GM21381 (cell line): ENCODE measurements around the gene THAP4.
A peak's percentile ranks its signal among the peaks of the same experiment; 100 is the strongest.

Experiments used
- ATAC-seq: cut with Tn5 transposase; IDR thresholded peaks from one replicate; pipeline ENCODE4 v1.9.1; 2021; ENCODE audit warnings: mild to moderate bottlenecking, moderate library complexity; ENCODE audit not compliant: unreplicated experiment

Gene THAP4

DNA sequence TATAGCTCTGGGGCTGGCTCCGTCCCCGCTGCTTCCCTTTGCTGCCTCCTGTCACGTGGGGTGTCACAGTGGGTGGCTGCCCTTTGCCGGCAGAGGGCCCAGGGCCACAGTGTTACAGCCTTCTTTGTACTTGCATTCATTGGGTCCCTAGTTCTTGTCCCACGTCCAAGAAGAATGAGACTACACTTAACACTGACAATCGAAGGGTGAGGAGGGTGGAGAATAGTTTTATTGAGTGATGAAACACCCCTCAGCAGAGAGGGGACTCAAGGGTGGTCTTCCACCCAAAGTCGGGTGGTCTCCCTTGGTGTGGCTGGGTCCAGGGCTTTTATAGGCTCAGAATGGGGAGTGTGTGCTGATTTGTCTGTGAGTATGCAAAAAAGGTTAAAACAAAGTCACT, 2.4 kb upstream of the THAP4 start:
- ATAC-seq, result no peak

DNA sequence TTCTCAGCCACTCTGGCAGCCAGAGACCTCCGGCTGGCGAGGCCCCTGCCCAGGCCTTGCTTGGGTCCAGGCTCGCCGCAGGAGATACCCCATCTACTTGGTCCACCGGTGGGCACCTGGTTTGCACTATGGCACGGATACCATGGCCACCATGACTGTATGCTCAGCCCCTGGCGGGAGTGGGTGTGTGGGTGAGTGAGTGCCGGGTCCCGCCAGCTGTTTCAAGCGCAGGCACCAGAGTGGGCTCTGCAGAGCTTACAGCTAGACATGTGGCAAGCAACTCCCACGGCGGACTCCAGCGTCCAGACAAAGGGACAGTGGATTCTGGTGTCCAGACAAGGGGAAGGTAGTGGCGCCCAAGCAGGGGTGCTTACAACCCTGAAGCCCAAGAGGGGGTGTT, 2.0 kb upstream of the THAP4 start:
- no peak for ATAC-seq

DNA sequence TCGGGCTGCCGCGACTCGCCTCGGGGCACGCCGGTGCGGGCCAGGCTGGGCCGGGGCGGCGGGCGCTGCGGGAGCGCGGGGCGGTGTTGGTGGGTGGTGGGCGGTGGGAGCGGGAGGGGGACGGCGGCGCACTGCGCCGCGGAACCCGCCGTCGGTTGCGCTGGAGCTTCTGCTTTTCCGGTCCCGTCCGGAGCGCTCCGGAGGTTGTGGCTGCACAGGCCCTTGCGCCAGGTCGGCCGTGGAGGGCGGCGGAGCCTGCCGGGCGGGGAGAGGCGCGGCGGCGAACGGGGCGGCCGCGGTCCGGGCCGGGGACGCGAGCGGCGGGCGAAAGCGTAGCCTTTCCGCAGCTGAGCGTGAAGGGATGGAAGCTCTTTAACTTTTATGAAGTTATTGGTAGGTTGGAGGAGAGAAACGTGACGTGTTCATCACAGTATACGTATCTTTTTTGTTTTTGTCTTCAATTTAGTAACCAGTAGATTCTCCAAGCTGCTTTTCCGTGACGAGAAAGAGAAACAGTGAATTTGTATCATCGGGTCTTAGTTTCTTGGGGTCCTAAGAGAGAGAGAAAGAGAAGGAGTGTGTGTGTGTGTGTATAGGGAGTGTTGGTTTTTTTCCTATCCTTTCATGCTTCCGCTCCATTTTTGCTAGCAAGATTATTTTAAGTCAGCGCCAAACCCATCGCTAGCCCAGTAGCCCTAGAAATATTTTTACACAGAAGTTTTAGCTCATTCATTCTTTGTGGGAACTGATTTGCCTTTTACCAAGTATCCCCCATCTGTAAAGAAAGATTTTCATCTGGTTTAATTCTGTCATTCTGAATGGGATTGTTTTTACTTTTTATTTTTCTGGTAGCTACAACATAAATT, 1.1 kb upstream of the THAP4 start:
- peak; percentile 15 for ATAC-seq

DNA sequence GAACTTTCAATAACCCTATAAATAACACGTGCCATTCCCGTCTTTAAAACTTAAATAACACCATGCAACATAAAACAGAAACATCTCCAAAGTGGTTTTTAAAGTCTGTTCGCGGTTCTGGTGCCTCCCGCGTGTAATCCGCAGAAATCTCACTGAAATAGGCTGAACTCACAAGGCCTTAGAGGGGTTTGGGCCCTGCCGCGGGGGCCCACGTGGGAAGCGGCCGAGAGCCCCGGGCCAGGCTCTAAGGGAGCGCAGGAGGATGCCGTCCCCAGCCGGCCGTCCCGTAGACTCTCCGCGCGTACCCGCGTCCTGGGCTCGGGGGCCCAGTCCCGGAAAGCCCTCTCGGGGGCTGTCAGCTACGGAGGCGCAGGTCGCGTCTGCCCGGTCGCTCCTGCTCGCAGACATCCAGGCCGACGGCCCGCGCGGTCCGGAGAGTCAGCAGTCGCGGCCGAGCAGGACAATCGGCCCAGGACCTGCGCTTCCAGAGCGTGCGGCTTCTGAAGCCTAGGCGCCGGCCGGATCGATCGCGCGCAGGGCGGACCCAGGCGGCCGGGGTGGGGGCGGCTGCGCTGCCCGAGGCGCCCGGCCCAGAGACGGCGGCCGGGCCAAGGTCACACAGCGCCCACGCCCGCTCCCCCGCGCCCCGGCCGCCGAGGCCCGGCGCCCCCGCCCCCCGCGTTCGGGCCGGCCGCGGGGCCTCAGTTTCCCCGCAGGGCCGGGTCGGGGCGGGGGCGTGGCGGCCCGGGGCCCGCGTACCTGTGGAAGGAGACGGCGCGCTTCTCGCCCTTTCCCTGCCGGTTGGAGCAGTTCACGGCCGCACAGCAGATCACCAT, 558 bp downstream of the THAP4 start:
- ATAC-seq, result peak; percentile 29

DNA sequence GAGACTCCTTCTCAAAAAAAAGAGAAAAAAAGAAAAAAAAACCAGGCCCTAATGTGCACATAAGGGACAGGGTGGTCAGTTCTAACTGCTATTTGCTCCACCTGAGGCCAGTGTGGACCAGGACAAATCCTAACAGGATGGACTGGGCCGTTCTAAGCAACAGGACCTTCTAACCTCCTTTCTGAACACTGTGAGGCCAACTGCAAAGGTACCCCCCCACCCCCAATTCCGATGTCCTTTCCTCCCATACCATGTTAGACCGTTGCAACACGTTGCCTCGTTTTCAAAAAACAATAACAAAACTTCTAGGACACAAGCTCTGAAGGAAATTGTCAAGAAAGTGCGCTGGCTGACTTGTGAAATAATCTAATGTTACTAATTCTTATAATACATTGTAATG, 1.2 kb downstream of the THAP4 start:
- no peak for ATAC-seq

DNA sequence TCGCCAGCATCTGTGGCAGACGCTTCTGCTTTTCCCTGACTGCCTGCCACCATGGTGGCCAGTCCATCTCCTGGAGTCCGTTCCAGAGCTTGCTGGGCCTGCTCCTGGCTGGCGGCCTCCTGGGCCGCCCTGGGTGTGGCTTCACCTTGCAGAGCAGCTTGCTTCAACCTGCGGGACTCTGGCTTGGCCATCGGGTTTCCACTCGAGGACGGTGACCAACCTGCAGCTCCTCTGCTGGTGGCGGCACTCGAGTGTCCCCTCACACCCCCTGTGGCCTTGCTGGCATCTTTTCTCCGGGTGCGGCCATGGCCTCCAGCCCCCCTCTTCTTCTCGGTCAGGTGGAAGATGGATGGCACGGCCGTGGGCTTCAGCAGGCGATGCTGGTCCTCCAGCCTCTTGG, 3.4 kb downstream of the THAP4 start:
- no peak for ATAC-seq

DNA sequence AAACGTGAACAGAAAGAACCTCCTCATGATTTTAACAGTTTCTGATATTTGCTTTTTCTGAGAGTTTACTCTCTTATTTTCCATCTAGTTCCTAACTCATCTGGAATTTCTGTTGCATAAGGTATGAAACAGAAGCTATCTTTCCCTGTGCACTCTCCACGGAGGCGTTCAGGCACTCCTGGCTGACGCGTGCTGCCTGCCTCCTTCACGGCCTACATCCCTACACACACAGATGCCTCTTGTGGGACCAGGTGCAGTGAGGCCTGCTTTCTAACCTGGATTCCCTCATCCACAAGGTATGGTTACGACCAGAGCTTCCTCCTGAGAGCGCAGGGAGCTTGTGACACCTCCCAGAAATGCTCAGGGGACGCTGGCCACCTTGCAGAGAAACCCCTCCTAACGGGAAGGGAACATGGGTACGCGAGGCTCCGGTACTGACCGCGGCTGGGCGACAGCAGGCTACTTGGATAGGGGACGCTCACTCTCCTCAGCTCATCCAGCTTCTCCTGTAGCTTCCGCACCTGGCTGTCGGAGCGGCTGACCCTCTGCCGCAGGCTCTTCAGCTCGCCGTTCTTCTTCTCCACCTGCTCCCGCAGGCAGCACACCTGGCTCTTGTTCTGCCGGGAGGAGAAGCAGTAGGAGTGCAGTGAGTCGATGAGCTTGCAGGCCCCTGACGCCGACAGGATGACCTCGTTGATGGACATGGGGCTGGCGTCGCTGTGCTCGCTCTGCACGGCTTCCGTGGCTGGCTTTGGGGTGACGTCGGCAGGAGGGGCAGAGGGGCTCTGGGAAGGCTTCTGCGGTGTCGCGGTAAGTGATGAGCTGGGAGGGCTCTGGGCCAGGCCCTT, 4.3 kb downstream of the THAP4 start:
- ATAC-seq, result no peak

DNA sequence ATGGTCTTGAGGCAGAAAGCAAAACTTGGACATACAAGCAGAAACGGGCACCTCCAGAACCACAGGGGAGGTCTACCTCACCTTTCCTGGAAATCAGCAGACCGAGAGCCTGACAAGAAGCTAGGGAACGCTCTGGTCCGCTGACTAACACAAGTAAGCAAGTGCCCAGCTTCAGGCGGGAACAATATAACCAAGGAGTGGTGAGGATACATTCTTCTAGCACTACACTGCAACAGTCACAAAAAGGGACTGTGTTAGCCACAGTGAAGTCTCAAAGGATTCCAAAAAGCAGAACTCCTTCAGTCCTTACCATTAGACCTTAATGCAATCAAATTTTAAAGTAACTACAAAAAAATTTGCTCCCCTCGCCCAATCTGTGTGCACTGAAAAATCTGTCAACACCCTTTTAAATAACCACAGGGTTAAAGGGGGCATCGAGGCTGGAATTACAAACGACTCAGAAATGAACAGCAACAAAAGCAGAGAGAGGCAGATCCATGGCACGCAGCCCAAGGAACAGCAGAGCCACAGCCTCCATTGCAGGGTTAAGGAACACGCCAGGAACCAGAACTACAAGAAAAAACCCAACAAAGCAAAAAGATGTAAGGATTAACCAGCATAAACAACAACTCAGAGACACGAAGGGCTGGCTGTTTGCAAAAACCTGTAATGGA, 7.1 kb downstream of the THAP4 start:
- no peak for ATAC-seq

DNA sequence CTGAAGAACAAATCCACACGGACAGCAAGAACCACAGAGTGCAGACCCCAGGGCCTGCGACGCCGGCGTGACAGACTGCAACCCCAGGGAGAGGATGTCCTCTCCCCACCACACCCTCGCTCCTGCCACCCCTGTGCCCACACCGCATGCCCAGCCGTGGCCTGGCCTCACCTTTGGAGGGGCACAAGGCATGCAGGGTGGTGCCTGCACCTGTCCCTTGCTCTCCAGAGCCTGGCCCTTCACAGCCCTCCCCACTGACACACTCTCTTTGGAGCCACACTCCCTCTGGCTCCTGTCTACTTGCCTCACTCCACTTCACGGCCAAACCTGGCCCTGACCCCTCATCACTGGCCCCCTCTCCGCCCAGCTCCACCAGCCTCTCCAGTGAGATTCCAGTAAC, 9.3 kb downstream of the THAP4 start:
- no peak for ATAC-seq

DNA sequence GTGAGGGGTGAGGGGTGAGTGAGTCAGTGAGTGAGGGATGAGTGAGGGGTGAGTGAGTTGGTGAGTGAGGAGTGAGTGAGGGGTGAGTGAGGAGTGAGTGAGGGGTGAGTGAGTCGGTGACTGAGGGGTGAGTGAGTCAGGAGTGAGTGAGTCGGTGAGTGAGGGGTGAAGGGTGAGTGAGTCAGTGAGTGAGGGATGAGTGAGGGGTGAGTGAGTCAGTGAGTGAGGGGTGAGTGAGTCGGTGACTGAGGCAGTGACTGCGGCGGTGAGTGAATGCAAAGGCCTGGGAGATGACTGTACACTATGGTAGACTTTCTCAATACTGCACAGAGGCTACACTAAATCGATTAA, 16.6 kb downstream of the THAP4 start:
- no peak for ATAC-seq

DNA sequence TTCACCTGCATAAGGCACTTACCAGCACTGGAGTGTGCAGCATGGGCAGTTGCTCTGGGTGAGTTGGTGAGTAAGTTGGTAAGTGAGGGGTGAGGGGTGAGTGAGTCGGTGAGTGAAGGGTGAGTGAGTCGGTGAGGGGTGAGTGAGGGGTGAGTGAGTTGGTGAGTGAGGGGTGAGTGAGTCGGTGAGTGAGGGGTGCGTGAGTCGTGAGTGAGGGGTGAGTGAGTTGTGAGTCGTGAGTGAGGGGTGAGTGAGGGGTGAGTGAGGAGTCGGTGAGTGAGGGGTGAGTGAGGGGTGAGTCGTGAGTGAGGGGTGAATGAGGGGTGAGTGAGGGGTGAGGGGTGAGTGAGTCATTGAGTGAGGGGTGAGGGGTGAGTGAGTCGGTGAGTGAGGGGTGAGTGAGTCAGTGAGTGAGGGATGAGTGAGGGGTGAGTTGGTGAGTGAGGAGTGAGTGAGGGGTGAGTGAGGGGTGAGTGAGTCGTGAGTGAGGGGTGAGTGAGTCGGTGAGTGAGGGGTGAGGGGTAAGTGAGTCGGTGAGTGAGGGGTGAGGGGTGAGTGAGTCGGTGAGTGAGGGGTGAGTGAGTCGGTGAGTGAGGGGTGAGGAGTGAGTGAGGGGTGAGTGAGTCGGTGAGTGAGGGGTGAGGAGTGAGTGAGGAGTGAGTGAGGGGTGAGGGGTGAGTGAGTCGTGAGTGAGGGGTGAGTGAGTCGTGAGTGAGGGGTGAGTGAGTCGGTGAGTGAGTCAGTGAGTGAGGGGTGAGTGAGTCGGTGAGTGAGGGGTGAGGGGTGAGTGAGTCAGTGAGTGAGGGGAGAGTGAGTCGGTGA, 17.1 kb downstream of the THAP4 start:
- ATAC-seq, result no peak

DNA sequence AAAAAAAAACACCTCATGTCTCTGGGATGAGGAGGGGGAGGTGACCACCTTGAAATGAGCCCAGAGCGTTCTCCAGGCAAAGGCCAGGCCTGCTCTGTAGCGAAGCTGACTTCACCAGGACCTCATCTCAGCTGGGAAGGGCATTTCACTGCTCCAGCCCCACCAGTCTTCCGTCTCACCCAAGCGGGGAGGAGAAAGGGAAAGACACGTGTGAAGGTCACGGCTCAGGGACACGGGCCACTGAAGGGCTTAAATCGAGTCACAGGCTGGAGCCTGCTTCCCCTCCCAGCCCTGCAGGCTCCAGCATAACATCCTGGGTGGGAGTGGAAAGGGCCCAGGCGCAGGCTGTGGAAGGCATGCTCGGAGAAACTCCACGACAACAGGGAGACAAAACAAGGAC, 18.1 kb downstream of the THAP4 start:
- ATAC-seq, result no peak

DNA sequence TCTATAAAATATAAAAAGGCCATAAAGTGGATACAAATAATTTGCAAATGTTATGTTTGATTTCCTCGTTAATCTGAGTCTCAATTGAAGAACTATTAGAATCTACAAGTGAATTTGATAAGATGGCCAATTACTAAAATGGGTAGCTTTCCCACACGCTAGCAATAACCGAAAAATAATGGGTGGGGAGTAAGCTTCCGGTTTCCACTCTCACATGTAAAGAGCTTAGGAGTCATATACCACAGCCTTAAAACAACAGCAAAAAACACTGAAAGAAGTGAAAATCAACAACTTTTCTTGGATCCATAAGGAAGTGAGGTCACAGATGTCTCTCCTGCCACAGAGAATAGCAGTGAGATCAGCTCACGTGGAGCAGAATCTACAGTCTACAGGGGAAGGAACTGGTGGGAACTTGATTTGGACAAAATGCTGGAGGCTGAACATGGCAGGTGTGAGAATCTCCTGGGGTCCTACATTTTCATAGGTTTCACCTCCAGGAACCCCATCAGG, 18.6 kb downstream of the THAP4 start:
- no peak for ATAC-seq

DNA sequence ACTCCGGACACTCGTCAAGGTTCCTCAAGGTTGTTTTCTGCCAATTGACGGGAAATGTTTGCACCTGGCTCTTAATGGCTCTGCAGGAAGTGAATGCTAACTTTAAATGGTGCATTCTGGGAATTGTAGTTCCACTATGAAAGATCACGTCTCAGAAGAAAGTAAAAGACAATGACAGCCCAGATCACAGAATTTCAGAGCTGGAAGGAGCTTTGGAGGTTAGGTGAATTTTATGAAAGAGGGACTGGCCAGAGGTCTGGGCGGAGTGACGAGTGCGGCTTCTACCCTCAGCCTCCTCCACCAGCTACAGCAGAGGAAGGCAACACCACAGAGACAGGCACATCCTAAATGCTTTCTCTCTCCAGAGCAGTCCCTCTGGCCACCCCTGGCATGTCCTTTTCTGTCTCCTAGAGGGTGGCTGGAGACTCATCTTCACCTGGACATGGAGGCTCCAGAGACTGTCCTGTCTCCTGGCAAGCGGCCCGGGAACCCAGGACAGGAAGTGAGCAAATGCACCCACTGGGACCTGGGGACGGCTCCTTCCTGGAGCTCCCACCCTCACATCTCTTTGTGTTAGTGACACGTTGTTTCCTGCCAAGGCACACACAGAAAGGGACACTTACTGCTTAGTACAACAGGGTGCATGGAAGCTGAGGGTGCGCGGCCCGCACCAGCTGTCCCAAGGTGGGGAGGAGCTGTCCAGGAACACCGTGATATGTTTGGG, 19.4 kb downstream of the THAP4 start:
- no peak for ATAC-seq

DNA sequence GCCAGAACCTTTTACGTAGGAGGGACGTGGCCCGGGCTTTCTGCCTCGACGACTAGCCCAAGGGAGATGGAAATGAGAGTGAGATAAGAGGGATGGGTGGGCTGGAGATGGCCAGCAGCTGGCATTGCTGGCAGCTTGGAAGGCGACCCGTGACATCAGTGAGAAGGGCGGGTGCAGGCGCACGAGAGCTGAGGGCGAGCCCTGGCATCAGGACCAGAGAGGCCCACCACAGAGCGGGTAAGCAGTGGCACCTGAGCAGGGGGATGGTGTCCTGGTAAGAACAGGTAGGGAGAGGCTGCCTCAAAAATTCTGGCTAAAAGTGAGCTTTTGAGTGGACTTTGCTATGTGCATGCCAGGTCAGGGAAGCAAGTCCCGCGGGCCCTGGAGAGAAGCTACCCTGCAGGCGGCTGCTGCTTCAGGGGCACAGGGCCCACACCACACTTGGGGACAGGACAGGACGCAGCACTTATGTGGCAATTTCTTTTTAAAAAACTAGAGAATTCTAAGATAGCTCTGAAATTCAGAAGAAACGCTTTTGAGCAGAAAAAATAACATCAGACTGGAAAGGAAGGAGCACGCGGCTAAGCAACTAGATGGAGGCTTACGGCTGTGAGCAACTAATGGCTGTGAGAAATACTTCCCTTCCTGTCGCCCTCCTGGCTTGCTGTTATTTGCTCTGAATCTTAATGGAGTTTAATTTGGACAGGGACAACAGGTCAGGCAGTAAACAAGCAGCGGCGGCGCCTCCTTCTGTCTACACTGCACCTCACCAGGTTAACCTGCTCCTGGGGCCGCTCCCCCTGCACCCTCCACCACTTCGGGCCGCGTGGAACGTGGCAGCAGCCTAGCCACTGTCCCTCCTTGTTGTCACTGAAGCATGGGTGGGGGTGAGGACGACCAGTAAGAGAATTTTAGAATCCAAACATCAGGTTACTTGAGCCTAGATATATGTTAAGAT, 20.5 kb downstream of the THAP4 start:
- no peak for ATAC-seq

DNA sequence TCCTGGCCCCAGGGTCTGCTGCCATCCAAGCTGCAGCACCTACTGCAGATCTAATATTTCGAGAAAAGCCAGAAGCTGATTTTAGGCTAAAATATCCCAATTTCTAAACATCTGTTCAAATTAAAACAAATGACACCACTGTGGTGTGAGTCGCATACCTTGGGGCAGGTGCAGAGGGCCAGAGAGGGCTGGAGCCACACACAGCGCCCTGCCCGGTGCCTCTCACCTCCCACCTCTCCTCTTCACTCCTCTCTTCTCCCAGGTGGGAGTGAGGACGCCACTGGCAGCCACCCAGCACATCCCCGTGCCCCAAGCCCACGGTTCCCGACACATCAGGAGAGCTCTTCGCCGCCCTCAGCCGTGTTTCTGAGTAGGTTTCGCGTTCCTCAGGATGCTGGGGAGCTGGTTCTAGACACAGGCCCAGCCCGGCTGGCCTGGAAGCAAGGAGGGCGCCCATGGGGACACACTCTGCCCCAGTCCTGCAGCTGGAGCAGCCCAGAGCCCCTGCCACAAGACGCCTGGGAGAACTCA, 21.4 kb downstream of the THAP4 start:
- no peak for ATAC-seq

DNA sequence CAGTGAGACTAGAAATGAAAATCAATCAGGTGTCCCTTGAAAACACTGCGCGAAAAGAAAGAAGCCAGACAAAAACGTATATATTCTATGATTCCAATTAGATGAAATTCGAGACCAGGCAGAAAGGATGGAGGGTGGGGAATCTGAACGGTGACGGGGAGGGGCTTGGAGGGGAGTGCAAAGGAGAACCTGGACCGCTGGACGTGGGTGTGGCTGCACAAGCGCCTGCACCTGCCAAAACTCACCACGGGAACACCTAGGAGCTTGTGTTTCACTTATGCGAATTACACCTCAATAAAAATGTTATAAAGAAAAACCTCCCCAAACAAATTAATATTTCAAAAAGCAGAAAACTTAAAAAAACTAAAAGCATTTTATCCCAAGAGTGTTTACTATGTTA, 21.9 kb downstream of the THAP4 start:
- ATAC-seq, result no peak
